GM11168 (cell line): Measurements from ENCODE around the gene KHDC1.
"Not testable (repeated sequence)": the region's sequence is repeated elsewhere in the genome, so short reads cannot be mapped to it uniquely, and the experiment has no call there.

ENCODE experiments used
- in situ Hi-C: fragments of 300-500 bp; cut with MboI; formaldehyde crosslinking; loops from one replicate; pipeline ENCODE4 v1.12.0; 2022; ENCODE audit warnings: low sequenced_read_pairs; ENCODE audit not compliant: unreplicated experiment

The KHDC1 gene

GRCh38 chr6:73252703-73253102, 10.3 kb downstream of the KHDC1 start:
- in situ Hi-C loops: no loop called here

GRCh38 chr6:73250016-73250415, 13.0 kb downstream of the KHDC1 start:
- in situ Hi-C loops: no loop called here

DNA sequence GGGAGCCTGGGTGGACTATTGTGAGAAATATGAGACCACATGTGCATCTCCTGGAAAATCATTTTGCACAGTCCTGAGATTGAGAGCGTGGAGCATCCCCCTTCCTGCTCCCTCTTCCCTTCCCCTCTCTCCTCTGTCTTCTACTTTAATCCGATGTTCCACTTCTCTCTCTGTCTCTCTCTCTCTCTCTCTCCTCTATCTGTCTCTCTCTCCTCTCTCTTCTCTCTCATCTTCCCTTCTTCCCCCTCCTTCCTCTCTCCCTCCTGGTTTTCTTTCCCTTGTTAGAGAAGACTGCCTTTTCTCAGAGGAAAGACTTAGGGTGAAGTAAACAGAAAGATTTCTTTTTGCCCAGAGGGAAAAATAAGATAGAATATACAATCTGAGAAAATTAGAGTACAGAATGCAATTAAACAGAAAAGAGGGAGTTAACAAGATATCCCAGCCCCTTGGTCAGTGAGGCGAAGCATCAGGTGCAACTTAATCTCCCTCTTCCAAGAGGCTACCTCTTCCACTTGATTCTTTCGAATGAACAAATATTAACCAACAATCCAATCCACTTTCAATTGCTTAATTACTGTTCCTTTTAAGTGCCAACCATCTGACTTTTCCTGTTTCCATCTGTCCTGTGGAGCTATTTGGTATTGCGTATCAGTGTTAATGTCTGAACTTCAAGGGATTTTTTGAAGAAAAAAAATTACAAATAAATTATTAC, 14.6 kb downstream of the KHDC1 start:
- in situ Hi-C loops: no loop called here

GRCh38 chr6:73242001-73242400, 21.0 kb downstream of the KHDC1 start:
- in situ Hi-C loops: no loop called here

- in situ Hi-C loops: no loop called here
Observed at GRCh38 chr6:73240730-73241129, 22.3 kb downstream of the KHDC1 start.

DNA sequence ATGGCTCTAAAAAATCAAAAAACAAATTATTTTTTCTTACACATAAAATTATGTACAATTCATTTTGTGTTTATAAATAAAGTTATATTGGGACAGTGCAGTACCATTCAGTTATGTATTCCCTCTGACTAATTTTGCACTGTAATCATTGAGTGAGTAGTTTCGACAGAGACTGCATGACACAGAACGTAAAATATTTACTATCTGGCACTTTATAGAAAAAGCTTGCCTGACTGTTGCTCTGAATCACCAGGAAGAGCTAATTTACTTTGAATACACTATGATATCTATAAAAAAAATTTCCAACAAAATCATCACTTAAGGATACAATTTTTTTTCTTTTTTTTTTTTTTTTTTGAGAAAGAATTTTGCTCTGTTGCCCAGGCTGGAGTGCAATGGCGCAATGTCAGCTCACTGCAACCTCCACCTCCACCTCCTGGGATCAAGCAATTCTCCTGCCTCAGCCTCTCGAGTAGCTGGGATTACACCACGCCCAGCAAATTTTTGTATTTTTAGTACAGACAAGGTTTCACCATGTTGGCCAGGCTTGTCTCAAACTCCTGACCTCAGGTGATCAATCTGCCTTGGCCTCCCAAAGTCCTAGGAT, 26.7 kb downstream of the KHDC1 start:
- in situ Hi-C loops: no loop called here

DNA sequence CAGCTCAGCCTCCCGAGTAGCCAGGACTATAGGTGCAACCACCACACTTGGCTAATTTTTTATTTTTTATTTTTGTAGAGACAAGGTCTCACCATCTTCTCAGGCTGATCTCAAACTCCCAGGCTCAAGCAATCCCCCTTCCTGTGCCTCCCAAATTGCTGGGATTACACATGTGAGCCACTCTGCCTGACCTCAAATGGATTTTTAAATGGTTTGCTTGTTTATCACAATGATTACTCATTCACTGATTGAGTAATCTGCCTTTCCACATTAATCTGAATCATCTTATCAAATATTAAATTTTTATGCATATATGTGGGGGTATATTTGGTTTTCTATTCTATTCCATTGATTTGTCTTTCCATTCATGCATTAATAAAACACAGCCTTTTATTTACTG, 28.3 kb downstream of the KHDC1 start:
- in situ Hi-C loops: no loop called here

DNA sequence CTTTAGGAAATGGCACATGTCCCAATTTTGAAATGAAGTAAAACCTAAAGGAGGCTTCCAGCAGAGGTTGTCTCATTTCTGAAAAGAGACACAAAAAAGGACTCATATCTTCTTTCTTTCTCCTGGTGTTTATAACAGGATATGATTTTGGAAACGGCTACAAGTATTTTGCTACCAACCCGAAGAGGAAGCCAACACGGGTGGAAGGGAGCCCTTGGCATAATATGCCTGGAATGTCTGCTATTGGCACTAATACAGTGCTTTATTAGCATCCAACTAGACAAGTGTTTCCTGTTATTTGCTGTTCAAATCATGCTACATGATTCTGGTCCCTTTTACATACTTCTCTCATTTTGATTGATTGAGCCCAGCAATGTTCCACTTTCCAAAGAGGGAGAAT, 29.0 kb downstream of the KHDC1 start:
- in situ Hi-C loops: not testable (repeated sequence)

GRCh38 chr6:73233048-73233447, 29.9 kb downstream of the KHDC1 start:
- in situ Hi-C loops: no loop called here

GRCh38 chr6:73231986-73232391, 31.0 kb downstream of the KHDC1 start:
- in situ Hi-C loops: no loop called here

DNA sequence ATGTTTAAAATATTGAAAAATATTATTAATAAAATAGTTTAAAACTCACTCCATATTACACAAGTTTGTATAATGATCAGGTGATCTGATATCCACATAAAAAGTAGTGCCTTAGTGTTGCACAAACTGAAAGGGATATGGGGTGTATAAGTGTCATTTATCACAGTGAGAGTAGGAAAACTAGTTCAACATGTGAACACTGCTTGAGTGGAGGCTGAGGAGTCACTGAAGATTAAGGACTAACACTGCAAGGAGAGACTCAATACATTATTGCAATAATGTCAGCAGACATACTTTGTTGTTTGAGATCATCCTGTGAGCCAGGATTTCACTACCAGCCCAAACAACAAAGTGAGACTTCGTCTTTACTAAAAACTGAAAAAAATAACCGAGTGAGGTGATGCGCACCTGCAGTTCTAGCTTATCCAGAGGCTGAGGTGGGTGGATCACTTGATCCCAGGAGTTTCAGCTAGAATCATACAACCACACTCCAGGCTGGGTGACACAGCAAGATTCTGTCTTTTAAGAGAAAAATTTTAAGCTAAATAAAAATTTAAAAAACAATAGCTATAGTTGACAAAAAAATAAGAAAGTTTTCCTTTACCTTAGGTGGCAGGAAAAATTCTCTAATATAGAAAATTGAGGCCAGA, 35.3 kb downstream of the KHDC1 start:
- in situ Hi-C loops: no loop called here

DNA sequence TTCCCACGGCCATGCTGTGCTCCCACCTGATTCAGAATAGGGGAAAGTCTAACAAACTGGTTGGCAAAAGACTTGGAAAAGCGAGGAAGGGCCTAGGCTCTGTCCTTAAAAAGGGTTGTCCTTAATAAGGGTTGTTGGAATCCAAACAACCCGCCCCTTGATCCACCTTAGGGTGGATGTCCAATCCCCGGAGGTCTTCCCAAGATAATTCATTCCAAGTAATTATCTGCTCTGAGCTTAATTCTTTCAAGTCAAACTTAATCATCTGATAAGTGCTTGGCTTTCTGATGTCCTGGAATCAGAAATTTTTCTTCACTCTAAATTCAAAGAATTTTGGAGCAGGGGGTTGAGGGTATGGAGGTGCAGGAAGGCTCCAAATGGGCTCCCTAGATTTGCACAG, 37.6 kb downstream of the KHDC1 start, which contains the start of gene KHDC1L:
Gene KHDC1L, minus strand, starts transcription at position 101 of the 400 bp plus-strand sequence. Its CDS starts 88 bp downstream, at position 13.
- in situ Hi-C loops: no loop called here

- in situ Hi-C loops: no loop called here
Observed at GRCh38 chr6:73216859-73217258, 46.1 kb downstream of the KHDC1 start.

DNA sequence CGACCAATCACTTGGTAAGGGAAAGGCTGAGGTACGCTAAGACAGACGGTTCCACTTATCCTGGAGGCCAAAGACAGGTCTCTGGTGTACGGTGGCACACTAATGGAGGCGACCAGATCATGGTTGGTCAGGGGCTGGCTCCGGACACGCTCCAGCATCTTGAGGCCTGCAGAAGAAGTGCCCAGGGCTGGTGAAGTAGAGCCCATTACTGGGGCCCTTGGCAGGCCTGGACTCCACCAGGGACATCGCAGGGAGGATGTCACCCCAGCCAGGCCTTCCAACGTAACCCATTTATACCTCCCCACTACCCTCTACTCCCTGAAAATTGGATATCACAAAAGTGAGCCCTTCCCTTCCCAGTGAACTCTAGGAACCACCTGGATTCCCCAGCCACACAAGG, 53.9 kb downstream of the KHDC1 start:
- in situ Hi-C loops: no loop called here

GRCh38 chr6:73207221-73207837, 55.7 kb downstream of the KHDC1 start:
- in situ Hi-C loops: no loop called here

DNA sequence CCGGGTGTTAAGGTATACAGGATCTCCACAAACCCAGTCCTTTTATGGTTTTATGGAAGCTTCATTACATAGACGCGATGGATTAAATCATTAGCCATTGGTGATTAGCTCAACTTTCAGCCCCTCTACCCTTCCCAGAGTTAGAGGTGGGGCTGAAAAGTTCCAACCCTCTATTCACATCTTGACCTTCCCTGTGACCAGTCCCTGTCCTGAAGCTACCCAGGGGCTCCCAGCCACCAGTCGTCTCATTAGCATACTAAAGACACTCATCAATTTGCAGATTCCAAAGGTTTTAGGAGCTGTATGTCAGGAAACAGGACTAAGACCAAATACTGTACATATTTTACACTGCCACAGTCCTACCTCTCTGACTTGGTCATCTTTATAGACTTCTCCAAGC, 58.7 kb downstream of the KHDC1 start:
- in situ Hi-C loops: no loop called here

DNA sequence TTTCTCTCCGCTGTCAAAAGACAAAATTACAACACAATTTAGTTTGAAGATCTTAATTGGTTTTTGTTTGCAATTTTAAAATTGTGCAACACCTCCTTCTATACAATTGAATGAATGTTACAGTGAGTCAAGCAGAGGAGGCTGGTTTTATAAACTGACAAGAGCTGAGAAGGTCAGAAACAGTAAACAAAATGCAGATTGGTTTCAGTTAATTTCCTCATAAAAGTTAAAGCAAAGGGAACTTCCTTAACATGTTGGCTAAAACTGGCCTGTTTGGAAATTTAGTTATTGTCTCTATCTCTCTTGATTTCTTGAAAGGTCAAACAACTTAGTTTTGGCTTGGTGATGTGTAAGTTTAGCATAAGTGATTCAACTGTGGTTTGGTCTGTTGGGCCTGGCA, 59.9 kb downstream of the KHDC1 start:
- in situ Hi-C loops: no loop called here

DNA sequence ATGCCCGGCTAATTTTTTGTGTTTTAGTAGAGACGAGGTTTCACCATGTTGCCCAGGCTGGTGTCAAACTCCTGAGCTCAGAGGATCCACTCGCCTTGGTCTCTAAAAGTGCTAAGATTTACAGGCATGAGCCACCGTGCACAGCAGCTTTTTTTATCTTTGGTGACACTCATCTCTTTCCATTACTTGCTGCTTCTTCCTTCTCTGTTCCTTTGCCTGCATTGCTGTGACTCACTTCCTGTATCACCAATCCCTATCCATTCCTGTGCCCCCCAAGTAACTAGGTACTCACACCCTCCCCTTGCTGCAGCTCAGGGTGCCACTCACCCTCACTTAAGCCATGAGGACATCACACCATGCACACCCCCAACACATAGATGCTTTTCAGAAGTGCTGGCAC, 62.3 kb downstream of the KHDC1 start:
- in situ Hi-C loops: no loop called here

GRCh38 chr6:73200247-73200646, 62.7 kb downstream of the KHDC1 start:
- in situ Hi-C loops: no loop called here

- in situ Hi-C loops: no loop called here
Observed at GRCh38 chr6:73194744-73195143, 68.3 kb downstream of the KHDC1 start.

DNA sequence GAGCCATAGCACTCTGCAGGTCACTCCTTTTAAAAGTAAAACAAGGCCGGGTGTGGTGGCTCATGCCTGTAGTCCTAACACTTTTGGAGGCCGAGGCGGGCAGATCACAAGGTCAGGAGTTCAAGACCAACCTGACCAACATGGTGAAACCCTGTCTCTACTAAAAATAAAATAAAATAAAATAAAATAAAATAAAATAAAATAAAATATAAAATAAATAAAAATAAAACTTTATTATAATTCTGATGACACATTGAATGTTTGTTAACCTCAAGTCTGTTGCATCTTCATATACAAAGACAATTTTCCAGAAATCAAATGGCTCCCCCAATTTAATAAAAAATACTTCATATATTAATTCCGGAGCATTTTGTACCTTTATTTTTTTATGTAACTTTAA, 69.7 kb downstream of the KHDC1 start:
- in situ Hi-C loops: not testable (repeated sequence)
